Kidney (tissue), 14 donors: ENCODE data around the gene PHTF1. TPM values are rescaled to one million over a fixed set of nuclear protein-coding genes. Genes with fewer than 3 reads are reported as not detected.

Experiments
- DNase-seq, 5 donors: peaks; one replicate each; pipeline ENCODE4 v3.0.0-alpha.2; 2013 to 2020
- FAIRE-seq: peaks from 2 replicates; lab custom pipeline; 2012; peaks lifted over from hg19 to GRCh38; lab: Jason Lieb, UNC
- H3K27ac ChIP-seq, 2 donors: one replicate each; pipeline ENCODE4 v1.7.0; 2013; ENCODE audit warnings: low read depth in 2 of 2, low read length in 2 of 2, inconsistent platforms in 1 of 2
- H3K27me3 ChIP-seq: one replicate; pipeline ENCODE4 v1.7.1; 2013; ENCODE audit warnings: low read length, inconsistent platforms; ENCODE audit not compliant: control insufficient read depth, insufficient read depth
- H3K36me3 ChIP-seq, 3 donors: one replicate each; pipeline versions ENCODE4 v1.7.0 to v1.7.1; 2013; ENCODE audit warnings: low read length in 3 of 3, control low read depth in 1 of 3, inconsistent platforms in 1 of 3; ENCODE audit not compliant: insufficient read depth in 3 of 3, control insufficient read depth in 2 of 3
- H3K4me1 ChIP-seq, 3 donors: one replicate each; pipeline versions ENCODE4 v1.7.0 to v1.7.1; 2013; ENCODE audit warnings: low read length in 3 of 3, inconsistent platforms in 1 of 3, low read depth in 1 of 3; ENCODE audit not compliant: control insufficient read depth in 2 of 3, insufficient read depth in 2 of 3
- H3K4me3 ChIP-seq, 3 donors: one replicate each; pipeline versions ENCODE4 v1.7.0 to v1.8.1; 2013; ENCODE audit warnings: low read length in 3 of 3, control low read depth in 1 of 3, inconsistent platforms in 1 of 3
- H3K9ac ChIP-seq, 3 donors: one replicate each; pipeline versions ENCODE4 v1.7.0 to v1.7.1; 2013; ENCODE audit warnings: low read length in 3 of 3, control low read depth in 1 of 3, inconsistent platforms in 1 of 3
- H3K9me3 ChIP-seq, 3 donors: one replicate each; pipeline versions ENCODE4 v1.7.0 to v1.7.1; 2013; ENCODE audit warnings: low read length in 3 of 3, control low read depth in 1 of 3, inconsistent platforms in 1 of 3; ENCODE audit not compliant: control insufficient read depth in 2 of 3, insufficient read depth in 1 of 3
- CTCF ChIP-seq: IDR thresholded peaks from 3 replicates; pipeline ENCODE4 v1.5.1; 2012; ENCODE audit warnings: mild to moderate bottlenecking, moderate library complexity, borderline replicate concordance; ENCODE audit not compliant: insufficient read depth; ENCODE audit errors: extremely low read depth
- intact Hi-C: fragments of 100-400 bp; cut with DNase I; formaldehyde crosslinking; loops from one replicate; pipeline ENCODE4 v1.11.1; 2022
- polyA plus RNA-seq: library from polyadenylated mRNA; stranded (reverse); fragments of 350-450 nt; fragmentation: Illumina TruSeq; extraction: RNeasy Lipid Tissue Mini Kit (QIAGEN cat#74804); gene quantifications from one replicate; pipeline ENCODE4 v1.2.3, GENCODE V29; 2014; ENCODE audit warnings: low read depth, low replicate concordance; ENCODE audit not compliant: insufficient read depth
- total RNA-seq: library from RNA; stranded (reverse); fragmentation: NEBNext Ultra II Directional; extraction: Animal tissue kit (Norgen Biotek cat#: 25700); gene quantifications from one replicate; pipeline ENCODE4 v1.2.1, GENCODE V29; 2021
- donor health status: control.
- donor health status: control.
- donor health status: control.
- donor health status: control.
- donor health status: control.
- donor health status: DM: yes; HTN: yes; CAD: no.
- donor health status: Normal renal cell carcinoma (clear cell type).

The PHTF1 gene
- total and polyA plus RNA-seq, 2 donors from 2014 or later = 14.7 to 20.0 TPM

DNA sequence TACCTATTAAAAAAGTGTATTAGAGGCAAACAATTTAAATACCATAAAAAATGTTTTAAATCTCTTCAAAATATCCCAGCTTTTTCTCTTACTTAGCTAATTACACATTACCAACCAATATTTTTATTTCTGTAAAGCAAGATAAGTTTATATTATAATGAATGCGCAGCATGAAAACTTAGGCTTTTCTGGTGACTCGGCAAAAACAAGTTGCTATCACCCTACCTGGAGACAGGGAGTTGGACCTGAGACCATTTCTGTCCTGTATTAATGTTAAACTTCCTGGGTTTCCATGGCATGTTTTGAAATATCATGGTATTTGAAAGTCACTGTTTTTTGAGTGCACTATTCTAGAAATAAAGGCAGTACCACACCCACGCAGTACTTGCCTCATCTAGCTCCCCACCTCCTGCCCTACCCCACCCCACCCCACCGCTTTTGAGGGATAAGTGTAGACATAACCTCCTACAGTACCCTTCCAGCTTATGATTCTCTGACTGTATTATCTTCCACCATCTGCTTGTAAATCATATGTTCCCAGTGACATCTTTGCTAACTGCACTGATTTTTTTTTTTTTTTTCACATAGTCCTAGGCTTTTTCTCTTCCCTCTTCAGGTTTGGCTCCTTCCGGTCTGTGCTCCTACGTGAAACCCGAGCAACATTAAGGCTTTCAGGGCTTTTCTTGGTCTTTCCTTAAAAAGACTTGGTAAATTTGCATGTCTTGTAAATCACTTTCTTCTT lies 77.5 kb downstream of the PHTF1 start:
- Histone ChIP-seq H3K9me3 (no peaks in the 10 kb centered on the region), H3K9ac (no peak overlapping the region), H3K4me1 (peaks cover 0 to 4% (median 2%) of the 10 kb centered on the region in 3 donors), H3K27ac (no peak overlapping the region), H3K4me3 (no peak overlapping the region), H3K36me3 (no peaks in the 10 kb centered on the region), H3K27me3 (no peaks in the 10 kb centered on the region)
- no peak for TF ChIP-seq CTCF
- FAIRE-seq = no peak
- intact Hi-C loops = loop anchor here (10.0 kb wide), 1 partner anchor 537 kb away; no protein-coding TSS in a partner anchor
- DNase-seq = no peak

DNA sequence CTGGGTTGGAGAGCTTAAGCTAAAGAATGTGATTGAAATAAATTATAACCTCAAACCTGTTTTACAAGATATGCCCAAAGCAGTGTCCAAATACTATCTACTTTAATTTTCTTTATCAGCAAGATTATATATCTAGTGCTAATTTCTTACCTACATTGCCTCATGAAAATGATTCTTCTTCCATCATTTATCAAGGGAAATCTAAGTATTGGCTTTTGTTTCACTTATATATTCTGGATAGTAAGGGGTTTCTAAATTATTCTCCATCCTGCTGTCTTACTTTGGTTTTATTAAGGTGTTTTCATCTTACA lies 81.2 kb downstream of the PHTF1 start:
- FAIRE-seq = no peak
- no peak for TF ChIP-seq CTCF
- Histone ChIP-seq H3K36me3 (peaks cover 0 to 2% (median 0%) of the 10 kb centered on the region in 3 donors), H3K9ac (no peak overlapping the region), H3K9me3 (no peaks in the 10 kb centered on the region), H3K27ac (no peak overlapping the region), H3K4me3 (no peak overlapping the region), H3K27me3 (no peaks in the 10 kb centered on the region), H3K4me1 (peaks cover 0 to 4% (median 2%) of the 10 kb centered on the region in 3 donors)
- no peak for DNase-seq
- intact Hi-C loops = no loop called here

DNA sequence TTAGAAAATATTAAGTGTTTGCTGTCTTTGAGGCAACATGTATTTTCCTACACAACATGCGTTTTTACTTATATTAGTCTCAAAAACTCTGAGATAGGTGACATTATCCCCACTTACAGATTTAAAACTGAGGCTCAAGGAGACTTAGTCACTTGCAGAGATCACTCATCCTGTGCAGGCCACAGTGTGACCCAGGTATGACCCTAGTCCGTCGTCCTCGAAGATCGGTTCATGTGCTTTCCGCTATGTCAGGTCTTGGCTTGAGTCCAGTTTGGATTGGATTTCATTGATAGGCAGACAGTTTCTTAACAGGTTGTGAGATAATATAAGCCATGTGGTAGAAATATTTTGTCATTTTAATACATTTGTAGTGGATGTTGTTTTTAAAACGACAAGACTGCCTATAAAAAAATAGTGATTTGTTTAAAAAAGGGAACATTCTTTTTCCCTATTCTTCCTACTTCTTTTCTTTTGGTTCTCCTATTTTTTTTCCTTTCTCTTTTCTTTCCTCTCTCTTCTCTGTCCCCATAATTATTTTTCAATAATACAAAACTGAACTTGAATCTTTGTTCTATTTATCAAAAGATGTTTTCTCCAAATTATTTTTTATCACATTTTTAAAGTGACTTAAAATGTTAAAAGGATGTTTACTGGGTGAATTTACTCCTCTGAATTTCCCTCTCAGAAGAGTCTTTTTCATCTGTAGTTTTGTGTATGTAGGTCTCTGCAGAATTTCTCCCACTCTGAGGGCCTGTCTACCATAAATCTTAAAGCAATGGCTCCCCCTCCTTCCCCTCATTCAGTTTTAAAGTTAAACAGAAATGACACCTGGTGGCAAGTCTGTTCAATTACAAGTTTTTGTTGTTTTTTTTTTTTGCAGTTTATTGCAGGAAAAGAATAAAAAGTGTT lies 81.8 kb downstream of the PHTF1 start:
- no peaks in the 10 kb centered on the region for H3K27me3 ChIP-seq
- no peak overlapping the region for H3K9ac ChIP-seq
- H3K4me3 ChIP-seq = no peak overlapping the region
- intact Hi-C loops = no loop called here
- FAIRE-seq = peak; percentile 72
- peak; percentile 57 for TF ChIP-seq CTCF
- no peaks in the 10 kb centered on the region for H3K9me3 ChIP-seq
- DNase-seq = peak in 4 of 5 donors; percentile 40 to 89 (median 64)
- no peak overlapping the region for H3K27ac ChIP-seq
- peaks cover 0 to 3% (median 2%) of the 10 kb centered on the region in 3 donors for H3K36me3 ChIP-seq
- peaks cover 0 to 4% (median 2%) of the 10 kb centered on the region in 3 donors for H3K4me1 ChIP-seq
